ENCODE data around the gene BMP7.
"Not testable (repeated sequence)": the region's sequence is repeated elsewhere in the genome, so short reads cannot be mapped to it uniquely, and the experiment has no call there.

BMP7 gene

GRCh38 chr20:57163041-57163440, 103.4 kb downstream of the BMP7 start:
- no peak for DNase-seq

GRCh38 chr20:57162362-57162652, 104.1 kb downstream of the BMP7 start:
- no peak for DNase-seq

- DNase-seq = no peak
Observed at GRCh38 chr20:57161478-57162361, 104.7 kb downstream of the BMP7 start.

- DNase-seq = no peak
Observed at GRCh38 chr20:57160985-57161384, 105.5 kb downstream of the BMP7 start.

GRCh38 chr20:57159945-57160610, 106.4 kb downstream of the BMP7 start:
- DNase-seq = no peak

- DNase-seq = no peak
Observed at GRCh38 chr20:57159193-57159851, 107.1 kb downstream of the BMP7 start.

GRCh38 chr20:57158474-57158873, 108.0 kb downstream of the BMP7 start:
- no peak for DNase-seq

DNA sequence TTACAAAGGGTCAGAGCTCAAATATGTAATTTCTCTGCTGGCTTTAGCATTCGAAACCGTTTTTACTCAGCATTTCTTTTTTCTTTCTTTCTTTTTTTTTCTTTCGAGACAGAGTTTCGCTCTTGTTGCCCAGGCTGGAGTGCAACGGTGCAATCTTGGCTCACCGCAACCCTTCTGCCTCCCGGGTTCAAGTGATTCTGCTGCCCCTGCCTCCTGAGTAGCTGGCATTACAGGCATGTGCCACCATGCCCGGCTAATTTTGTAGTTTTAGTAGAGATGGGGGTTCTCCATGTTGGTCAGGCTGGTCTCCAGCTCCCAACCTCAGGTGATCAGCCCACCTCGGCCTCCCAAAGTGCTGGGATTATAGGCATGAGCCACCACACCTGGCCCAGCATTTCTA, 108.7 kb downstream of the BMP7 start:
- not testable (repeated sequence) for DNase-seq

GRCh38 chr20:57157106-57157691, 109.2 kb downstream of the BMP7 start:
- DNase-seq = no peak

- DNase-seq = no peak
Observed at GRCh38 chr20:57156011-57156729, 110.3 kb downstream of the BMP7 start.

DNA sequence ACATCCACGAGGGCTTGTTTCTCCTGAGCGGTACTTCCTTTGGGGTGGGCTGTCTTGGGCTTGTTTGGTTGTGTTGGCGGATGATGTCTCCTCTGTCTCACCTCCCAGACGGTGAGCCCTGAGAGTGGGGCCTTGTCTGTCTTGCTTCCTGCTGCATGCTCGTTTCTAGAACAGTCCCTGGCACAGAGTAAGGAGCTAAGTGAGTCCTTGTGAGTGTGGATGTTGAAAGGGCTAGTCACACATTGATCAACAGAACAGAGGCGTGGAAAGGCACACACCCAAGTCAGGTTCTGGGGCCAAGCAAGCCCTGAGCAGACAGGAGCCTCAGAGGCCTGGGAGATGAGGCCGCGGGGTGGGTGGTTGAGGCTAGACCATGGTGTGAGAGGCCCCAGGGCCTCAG, 111.0 kb downstream of the BMP7 start:
- DNase-seq = no peak

DNA sequence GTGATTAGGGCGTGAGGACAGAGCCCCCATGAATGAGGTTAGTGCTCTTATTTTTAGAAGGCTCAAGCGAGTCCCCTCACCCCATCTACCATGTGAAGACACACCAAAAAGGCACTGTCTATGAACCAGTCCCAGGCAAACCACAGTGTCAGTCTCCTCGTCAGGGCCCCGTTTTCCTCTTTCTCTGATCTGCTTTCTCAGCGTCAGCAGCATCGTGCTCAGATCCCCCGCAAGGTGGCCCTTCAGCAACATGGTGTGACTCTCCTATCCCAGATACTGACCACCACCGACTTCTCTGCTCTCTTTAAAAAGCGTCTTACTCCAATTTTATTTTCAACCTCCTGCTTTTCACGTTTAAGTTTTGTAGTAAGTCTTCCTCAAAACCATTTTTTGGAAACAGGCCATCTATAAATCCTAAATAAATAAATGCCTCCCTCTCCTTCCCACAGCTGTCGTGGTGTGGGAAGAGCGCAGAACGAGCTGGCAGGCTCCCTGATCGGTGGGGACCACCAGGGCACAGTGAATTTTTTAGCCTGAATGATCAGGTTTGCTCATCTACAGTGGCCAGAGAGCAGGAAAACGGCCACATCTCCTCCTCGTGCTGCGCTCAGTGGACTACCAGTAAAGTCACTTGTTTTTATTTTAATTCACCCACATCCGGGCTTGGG, 113.1 kb downstream of the BMP7 start:
- no peak for DNase-seq

GRCh38 chr20:57152557-57152956, 113.9 kb downstream of the BMP7 start:
- DNase-seq = no peak

DNA sequence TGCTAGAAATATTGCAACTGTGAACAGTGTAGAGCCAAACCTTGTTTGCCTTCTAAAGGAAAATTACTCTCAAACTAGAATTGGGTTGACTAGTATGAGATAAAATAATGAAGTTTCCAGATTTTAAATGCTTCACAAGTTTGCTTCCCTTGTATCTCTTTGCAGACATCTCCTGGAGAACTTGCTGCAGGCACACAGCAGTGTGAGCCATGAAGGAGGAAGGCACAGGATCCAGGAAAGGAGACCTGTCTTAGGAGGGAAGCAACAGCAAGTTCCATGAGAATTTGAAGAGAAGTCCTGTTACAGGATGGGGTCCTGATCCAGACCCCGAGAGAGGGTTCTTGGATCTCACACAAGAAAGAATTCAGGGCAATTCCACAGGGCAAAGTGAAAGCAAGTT, 115.9 kb downstream of the BMP7 start:
- no peak for DNase-seq

DNA sequence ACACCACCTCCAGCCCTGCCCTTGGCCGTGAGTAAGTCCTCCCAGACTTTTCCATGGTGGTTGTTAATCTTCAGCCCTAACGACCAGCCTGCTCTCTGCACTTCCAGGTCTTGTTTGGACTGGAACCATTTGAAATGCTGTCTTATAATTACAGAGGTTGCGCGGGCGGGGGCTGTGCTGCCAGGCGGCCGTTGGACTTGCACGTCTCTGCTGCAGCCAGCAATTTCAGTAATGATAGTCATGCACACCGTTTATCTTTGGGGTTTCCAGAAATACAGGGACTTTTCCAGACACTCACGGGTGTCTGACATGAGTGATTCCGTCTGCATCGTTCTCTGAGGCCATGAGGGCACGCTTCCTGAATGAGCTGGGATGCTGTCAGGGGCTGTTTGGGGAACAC, 118.2 kb downstream of the BMP7 start:
- DNase-seq = no peak

GRCh38 chr20:57147185-57147584, 119.3 kb downstream of the BMP7 start:
- no peak for DNase-seq

DNA sequence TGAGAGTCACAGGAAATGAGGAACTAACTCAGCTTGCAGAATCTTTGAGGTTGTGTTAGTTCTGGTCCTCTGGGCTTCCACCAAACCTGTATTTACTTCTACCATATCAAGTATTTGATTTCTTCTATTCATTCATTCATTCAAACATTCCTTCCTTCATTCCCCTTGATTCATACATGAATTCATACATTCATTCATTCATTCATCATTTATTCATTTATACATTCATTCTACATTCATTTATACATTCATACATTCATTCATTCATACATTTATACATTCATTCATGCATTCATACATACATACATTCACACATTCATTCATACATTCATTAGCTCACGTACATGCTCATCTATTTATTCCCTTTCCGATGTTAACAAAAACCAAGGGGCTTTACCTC, 120.3 kb downstream of the BMP7 start:
- DNase-seq = no peak

- no peak for DNase-seq
Observed at GRCh38 chr20:57145089-57145631, 121.3 kb downstream of the BMP7 start.

DNA sequence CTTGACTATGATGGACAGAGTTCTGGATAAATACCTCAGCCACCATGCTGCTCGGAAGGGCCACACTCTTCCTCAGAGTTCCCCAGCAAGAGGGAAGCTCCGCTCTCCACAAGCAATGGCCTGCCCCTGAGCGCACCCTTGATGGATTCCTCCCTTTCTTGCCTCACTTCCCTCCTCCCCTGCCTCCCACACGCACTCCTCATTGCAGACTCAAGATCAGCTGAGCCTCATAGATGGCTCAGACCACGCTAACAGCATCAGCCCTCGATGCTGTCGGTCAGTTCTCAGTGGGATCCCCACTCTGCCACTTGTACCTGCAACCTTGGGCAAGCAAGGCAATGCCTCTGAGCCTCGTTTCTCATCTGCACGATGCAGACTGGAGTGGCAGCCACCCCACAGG, 123.3 kb downstream of the BMP7 start:
- DNase-seq = no peak

DNA sequence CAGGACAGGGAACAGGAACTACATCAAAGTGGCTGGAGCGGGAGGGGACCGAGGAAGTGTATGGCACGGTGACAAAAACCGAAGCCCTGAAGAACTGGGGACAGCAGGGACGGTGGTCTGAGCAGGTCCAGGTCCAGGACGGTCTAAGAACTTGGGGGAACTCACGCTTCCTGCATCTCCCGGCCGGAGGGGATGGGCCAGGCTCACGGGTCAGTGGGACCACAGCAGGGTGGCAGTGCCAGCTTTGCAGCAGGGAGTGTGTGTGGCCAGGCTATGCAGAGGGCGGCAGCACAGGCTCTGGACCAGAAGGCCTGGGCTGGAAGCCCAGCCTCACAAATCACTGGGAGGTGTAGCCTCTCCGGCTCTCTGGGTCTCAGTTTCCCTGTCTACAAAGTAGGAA, 123.8 kb downstream of the BMP7 start:
- no peak for DNase-seq

GRCh38 chr20:57141492-57141891, 124.9 kb downstream of the BMP7 start:
- DNase-seq = no peak

DNA sequence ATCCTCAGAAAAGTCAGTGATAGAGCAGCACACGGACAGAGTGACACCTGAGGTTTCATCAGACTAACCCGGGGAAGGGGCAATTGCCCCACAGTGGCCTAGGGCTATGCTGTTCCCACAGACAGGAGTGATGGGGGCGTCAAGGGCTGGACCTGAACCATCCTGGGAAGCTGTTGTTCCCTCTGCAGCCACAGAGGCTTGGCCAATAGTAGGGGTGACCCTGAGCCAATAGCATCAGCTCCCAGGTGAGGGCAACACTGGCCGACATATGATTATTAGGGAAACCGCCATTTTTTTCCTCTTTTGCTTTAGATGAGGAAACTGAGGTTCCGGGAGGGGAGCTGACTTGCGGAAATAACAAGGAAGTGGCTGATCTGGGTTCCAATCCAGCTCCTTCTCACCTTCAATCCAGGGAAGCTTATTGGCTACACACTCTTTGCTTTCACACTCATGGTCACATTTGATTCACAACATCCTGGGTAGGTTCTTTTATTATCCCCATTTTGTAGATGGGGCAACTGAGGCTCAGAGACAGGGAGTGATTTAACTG, 126.0 kb downstream of the BMP7 start:
- DNase-seq = no peak

All from NCI-H187 (cell line).